GM19455 (cell line): Measurements from ENCODE around the gene GOLT1A.

Source experiments
- ATAC-seq: cut with Tn5 transposase; IDR thresholded peaks from one replicate; pipeline ENCODE4 v1.9.1; 2021; ENCODE audit not compliant: unreplicated experiment

The GOLT1A gene

DNA sequence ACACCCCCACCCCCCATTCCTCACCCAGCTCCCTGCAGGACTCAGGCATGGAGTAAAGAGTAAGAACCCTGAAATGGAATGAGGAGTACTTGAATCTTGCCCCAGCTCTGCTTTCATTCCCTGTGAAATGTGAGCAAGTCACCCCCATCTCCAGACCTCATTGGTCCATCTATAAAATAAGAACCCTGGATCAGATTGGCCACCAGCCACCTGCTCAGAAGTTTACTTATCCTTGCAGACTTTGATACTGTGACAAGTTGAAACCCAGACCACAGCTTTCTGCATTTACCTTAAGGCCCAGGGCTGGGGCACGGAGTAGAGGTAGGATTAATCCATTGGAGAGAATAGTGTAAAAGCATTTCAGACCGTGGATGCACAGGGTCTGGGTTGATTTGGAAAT, 19.7 kb downstream of the GOLT1A start:
- ATAC-seq = no peak

DNA sequence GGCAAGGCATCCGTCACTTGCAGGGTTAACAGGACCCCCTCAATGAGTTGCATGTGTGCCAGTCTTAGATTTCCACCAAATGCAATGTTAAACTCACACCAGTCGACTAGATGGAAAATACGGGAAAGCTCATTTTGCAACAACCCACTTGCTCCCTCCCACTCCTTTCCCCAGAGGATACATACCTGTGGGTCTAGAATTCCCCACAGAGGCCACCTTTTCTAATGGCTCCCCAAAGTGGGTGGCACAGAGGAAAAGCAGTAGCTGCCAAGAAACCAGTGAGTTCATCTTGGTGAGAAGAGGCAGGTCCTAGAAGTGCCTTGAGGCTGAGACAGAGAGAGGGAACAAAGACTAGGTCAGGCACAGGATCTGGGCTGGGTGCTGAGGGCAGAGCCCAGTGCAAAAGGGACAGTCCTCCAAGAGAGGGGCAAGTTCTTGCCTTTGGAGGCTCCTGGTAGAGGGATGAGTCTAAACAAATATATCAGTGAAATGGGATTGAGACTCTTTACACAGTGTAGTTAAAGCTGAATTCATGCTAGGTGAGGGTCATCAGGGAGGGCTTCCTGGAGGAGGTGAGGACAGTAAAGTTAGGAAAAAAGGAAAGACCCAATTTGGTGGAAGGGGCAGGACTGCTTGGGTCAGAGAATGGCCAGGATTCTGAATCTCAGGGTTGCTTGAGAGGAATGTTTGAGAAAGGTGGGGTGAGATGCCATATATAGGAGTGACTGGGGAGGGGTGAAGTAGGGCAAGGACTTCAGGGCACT, 21.0 kb downstream of the GOLT1A start:
- ATAC-seq = no peak

DNA sequence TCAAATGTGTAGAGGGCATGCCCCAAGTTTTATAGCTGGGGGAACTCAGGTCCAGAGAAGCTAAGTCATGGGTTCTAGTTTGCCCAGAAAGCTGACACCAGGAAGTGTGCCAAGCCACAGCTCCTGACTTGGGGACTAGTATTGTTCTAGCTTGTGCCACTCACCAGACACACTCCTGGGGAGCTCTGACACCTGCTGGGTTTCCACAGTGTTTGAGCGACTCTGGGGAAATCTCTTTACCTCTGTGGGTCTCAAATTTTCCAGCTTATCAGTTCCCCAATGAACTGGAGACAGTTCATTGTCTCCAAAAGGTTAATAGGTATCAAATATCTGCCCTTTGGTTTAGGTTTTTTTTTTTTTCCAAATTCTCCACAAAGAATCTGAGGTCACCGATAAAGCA, 21.7 kb downstream of the GOLT1A start:
- no peak for ATAC-seq

DNA sequence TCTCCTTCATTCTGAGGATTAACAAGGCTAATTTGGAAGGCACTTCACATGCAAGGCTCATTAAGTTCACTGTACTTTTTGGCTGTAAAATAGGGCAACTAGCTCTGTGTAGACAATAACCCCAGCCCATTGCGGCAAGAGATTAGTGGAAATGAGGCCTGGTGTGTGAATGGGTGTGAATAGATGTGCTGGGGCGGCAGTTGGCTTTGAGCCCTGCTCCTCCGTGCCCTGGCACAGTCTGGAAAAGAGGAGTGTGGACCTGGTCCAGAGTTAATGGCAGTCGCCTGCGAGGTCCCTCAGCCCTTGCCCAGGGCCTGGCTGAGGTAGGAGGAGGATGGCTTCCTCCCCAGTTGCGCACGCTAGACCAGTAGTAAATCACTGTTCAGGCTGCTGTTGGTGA, 22.3 kb downstream of the GOLT1A start:
- ATAC-seq = no peak

DNA sequence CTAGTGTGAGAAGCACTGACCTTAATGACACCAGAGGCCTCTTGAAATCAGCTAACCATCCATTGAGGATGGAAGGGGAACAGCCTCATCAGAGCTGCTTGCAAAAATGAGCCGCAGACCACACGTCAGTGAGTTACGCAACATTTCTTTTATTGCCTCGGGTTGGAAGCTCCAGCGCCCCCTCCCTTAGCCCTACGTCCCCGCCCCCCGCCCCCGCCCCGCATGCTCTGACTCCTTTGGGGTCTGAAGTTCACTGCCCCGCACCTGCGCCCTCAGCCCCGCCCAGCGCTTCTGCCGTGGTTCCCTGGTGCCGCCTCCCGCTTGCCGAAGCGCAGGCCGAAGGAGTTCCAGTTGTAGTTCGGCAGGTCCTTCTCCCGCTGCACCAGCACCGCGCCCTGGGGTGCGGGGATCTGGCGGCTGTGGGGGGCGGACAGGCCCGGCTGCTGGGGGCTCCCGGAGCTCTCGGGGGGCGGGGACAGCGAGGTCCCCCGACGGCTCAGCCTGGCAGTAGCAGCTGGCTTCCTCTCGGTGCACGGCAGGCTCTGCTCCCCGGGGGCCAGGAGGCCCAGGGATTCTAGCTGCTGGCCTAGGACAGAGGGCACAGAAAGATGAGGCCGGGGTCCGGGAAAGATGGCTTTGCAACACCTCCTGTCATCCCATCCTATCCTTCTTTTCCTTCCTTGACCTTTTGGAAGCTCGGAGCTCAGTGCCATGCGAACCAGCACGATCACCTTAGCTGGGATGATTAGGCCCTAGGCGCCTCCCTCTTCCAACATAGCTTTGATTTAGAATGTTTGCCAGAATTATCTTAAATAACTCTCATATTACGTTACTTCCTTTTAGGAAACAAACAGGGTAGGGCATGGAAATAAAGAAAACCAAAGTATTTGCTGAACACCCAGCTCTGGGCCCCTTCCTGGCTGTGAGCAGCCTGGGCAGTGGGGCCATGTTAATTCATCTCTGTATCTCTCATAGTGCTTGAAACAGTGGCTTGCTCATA, 23.3 kb downstream of the GOLT1A start:
- ATAC-seq = no peak

DNA sequence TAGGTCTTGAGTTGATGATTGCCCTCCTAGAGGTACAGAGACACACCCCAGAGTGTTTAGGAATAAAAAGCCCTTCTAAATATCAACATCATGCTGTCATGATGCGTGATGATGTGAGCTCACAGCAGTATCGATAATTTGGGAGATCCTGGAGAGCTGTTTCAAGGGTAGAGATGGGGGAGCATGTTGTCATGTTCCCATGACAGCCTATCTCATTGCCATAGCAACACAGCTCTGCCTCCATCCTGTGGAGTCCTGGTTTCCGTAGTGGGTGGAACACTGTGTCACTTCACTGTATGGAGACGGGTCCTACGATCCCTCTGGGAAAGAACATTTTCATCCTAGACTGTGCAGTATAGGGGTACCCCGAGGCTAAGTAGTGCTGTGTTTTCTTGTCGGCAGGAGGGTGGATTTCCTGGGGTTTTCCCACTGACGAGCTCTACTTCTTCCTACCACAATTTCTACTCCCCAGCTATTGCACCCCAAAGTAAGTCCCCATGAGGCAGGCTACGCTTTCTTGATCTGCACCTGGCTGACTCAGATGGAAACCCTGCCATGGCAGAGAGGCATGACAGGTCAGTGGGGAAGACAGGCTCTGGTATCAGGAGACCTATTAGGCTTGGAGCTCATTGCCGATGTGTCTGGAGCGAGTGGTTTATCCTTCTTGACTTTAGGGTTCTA, 24.7 kb downstream of the GOLT1A start:
- ATAC-seq = no peak

DNA sequence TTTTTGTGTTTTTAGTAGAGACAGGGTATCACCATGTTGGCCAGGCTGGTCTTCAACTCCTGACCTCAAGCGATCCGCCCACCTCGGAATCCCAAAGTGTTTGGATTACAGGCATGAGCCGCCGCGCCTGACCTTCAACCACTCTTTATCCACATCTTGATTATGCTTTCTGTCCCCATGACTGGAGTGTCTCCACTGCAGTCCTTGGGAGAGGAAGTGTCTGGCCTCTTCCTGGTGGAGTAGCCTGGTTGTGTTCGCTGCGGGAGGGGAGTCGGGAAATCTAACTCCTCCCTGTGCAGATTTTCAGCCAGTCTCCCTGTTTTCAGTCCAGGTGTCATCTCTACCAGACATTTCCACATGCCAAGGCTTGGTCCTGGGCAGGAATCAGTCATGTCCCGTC, 27.2 kb downstream of the GOLT1A start:
- no peak for ATAC-seq

DNA sequence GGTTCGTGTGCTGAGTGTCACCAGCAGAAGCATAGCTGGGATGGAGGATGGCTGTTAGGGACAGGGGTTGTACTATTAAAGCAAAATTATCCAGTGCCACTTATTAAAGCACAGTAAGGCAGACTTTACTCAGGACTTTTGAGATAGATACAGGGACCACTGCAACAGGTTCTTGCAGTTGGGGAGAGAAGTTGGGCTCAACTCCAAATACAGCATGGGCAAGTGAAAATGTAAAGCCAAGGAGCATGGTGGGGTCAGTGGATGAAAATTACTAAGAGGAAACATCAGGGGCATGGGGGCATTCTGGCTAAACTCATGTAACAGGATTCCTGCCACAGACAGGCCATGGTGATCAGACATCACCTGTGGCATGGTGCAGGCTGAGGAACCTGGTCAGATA, 32.7 kb downstream of the GOLT1A start:
- no peak for ATAC-seq

DNA sequence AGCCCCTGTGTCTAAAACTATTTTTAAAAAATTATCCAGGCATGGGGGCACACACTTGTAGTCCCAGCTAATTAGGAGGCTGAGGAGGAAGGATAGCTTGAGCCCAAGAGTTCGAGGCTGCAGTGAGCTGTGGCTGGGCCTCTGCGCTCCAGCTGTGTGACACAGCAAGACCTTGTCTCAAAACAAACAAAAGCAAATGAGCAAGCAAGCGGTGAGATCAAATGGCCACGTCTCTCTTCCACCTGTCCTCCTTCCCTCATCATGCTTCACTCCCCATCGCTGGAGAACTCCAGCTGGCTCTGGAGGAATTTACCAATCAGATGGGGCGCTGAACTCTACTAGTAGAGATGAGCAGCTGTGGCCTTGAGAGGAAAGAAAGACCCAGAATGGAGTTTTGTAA, 33.7 kb downstream of the GOLT1A start:
- no peak for ATAC-seq

DNA sequence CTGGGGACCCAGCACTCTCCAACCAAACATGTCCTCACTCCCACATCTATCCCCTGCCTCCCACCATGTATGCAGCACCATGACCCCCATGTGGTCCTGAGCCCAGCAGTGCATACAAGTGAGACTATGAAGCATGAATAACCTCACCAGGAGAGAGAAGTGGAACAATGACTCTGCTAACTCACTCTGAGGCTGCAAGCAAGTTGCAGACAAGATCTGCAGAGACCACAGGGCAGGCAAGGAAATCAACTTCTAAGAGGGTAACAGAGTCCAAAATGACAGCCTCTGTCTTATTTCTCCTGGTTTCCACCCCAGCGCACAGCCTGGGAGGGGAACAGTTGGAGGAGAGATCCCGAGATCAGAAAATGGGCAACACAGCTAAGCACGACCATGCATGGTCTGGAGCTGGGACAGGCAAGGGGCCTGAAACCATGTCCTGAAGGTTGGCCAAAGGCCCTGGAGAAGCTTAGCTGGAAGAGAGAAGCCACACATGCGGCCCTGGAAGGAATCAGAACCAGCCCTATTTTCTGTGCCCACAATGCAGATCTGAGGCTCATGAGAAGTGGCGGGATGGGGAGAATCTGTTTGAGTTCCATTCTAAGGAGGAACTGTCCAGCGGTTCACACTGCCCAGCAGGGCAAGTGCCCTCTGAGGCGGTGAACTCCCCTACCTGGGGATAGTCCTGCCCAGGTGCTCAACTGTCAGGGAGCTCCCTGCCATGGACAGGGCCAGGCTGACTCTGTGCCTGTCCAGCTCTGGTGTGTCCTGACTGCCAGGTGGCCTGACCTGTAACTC, 35.1 kb downstream of the GOLT1A start:
- ATAC-seq = no peak

DNA sequence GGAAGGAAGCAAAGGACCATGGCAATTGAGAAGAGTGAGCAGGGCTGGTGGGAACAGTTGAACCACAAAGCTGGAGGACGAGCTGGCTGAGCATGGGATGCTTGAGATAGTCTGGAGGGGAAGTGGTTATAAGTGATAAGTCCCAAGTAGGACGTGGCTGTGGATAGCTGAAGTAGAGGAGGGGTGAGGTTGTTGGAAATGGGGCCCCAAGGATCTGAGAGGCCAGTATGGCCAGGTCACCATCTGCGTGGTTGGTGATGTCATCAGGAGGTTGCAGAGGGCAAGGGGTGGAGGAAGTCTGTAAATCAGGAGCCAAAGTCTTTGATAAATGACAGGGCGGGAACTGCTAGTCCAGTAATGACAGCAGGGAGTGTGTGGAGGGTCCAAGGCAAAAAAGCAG, 36.7 kb downstream of the GOLT1A start:
- no peak for ATAC-seq

DNA sequence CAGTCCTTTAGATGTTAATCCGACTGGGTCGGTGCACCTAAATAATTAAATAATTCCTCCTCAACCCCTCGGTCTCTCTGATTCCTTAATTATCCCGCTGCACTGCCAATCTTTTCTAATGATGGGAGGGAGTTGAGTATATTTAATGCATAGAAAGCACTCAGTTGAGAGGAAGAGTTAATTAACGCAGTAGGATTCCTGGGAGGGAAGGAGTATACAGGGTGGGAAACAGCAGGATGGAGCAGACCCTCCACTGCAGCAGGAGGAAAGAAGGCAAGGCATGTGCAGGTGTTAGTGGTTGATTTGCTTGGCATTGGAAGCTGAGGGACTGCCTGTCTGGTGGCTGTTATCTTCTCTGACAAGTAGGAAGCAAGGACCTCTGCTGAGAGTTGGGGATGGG, 37.7 kb downstream of the GOLT1A start:
- ATAC-seq = no peak

DNA sequence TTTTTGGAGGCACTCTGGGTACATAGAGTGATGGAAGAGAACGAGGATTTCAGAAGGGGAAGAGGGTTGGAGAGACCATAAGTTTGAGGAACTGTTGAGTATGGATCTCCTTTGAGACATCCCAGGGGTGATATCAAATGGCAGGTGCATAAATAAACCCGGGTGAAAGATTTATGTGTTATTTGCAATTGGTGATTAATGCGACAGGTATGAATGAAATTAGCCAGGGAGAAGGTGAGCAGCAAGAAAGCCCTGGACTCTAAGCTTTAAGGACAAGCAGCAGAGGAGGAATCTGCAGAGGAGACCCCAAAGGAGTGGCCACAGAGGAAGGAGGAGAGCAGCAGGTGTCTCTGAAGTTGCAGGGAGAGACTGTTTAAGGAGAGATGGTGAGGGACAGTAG, 38.8 kb downstream of the GOLT1A start:
- no peak for ATAC-seq

DNA sequence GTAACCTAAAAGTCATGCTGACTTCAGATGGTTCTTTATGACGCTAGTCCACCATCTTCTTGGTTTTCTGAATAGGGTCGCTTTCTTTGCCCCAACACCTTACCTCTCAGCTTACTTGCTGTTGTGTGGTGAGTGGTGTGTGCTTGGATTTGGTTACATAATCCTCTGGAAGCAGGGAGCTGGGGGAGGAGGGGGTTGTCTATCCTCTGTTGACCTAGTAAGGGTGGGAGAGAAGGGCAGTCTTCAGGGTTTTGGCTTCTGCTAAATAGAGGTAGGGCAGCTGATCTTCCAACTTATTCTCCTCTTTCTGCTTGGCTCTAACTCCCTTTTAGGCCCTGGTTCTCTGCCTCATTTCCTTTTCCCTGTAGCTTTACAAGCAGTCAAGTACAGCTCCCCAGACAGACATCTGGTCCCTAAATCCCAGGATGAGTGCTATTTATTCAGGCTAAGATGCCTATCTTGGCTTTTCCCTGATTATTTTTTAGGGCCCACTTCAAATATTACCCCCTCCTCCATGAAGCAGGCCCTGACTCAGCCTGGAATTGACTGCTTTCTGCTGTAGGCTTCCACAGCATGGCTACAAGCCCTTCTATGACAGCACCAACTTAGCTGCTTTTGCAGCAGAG, 41.3 kb downstream of the GOLT1A start:
- no peak for ATAC-seq

DNA sequence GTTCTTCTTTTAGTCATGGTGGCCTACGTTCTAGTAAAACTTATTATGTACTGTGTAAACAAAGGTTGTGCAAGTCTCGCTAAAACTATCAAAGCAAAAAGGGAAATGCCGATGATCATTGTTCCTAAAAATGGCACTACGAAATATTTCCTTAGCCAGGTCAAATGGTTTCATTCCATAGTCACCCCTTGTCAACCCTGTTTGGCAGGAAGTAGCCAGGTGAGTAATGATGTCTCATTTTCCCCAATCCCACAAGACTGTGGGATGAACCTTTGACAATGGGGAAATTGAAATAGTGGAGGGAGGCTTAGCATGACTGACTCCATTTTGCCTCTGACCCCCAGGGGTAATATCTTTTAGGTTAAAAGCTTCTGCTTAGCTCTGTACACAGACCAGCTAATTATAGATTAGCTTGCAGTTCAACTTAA, 42.0 kb downstream of the GOLT1A start:
- no peak for ATAC-seq

DNA sequence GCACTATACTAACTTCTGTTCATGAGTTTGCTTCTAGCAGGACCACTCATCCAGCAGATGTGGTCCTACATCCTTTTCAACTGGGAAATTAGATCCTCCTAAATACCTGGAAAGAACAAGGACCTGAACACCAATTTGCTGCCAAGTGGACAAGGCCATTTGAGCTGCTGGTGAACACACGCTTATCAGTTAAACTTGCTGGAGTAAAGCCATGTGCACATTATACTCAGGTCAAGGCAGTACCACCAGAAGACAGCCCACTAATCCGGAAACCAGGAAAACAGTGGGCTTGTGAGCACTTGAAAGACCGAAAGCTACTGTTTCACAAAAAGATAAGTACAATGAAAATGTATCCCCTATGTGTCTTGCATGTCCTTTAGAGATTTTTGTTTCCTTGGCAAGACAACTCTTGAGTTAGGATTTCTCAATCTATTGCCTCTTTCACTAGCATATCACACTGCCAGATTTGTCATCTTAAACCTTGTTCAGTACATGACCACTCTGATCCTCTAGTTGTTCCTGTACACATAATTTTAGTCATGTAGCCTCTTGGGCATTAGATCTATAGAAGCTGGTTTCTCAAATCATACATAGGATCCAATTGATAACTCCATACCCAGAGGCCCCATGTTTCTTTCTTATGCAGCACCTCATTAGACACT, 43.2 kb downstream of the GOLT1A start:
- no peak for ATAC-seq

DNA sequence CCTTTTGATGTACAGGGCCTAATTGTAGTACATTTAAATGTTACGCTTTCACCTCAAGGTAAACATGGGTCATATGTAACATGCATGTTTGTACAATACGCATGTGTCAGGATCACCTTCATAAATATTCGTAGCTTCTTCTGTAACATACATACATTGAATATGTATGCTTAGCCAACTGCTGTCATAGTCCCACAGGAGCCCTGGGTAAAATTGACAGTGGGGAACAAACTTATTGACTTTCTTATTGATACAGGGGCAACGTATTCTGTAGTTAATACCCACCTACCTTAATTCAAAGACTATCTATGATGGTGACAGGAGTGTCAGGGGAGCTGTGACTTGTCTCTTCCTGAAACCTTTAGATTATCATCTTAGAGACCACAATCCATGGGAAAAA, 43.9 kb downstream of the GOLT1A start:
- no peak for ATAC-seq

DNA sequence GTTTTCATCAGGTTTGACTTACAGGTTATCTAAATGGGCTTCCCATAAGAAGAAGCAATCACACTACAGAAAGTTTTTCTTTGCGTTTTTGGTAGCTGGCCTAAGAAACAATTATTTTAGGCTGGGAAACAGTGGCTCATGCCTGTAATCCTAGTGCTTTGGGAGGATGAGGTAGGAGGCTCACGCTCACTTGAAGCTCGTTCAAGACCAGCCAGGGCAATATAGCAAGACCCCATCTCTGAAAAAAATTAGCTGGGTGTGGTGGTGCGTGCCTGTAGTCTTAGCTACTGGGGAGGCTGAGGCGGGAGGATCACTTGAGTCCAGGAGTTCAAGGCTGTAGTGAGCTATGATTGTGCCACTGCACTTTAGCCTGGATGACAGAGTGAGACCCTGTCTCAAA, 46.1 kb downstream of the GOLT1A start:
- ATAC-seq = no peak

DNA sequence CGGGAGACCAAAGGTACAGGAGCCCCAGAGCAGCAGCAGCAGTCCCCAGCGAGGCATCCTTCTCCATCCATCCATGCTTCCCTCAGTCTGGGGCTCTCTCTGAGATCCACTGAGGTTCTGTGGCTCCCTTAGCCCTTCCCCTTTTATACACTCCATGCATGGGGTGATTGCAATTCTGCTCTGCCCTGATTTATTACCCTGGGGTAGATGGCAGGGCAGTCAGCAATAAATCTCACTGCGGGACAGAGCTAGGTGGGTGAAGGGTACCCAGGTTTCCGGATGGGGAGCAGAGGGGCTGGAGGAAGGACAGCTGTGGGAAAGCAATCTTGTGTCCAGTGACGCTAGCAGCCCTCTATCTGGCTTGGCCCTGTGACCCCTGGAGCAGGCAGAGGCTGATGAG, 47.6 kb downstream of the GOLT1A start, which contains the start of gene REN:
Gene REN, minus strand, starts transcription at position 119 of the 400 bp plus-strand sequence. Its CDS starts 44 bp downstream, at position 75.
- ATAC-seq = no peak
